ENCODE results near the gene MUC6.
A peak's percentile ranks its signal among the peaks of the same experiment; 100 is the strongest.

MUC6 gene

DNA sequence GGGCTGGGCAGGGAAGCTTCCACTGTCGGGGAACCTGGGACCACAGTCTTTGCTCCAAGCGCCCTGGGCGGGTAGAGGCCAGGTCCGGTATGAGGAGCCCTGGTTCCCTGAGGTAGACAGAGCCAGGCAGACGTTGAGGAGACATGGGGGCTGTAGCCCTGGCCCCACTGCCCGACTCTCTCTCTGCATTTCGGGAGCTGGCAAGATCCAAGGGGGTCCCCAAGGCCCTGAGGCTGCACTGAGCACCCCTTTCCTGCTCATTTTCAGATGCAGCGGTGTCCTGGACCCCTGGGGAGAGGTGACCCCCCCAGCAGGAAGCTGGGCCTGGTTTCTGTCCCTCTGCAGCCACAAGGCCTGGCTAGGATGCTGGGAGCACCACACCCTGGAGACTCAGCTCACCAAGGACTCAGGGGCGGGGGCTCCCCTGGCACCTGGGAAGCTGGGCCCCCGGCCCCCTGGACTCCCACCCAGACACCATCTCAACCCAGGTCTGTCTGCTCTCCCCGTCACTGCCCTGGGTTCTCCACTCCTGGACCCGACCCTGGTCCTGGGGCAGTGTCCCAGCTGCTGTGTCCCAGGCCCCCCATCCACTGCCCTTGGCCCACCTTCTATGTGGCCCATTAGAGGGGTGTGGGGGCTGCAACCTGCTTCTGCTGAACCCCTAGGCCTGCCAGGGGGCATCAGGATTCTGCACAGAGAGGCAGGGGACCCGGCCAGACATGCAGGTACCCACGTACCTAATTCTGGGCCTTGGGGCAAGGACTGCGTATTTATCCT lies 15.0 kb upstream of the MUC6 start:
- no peak for DNase-seq

DNA sequence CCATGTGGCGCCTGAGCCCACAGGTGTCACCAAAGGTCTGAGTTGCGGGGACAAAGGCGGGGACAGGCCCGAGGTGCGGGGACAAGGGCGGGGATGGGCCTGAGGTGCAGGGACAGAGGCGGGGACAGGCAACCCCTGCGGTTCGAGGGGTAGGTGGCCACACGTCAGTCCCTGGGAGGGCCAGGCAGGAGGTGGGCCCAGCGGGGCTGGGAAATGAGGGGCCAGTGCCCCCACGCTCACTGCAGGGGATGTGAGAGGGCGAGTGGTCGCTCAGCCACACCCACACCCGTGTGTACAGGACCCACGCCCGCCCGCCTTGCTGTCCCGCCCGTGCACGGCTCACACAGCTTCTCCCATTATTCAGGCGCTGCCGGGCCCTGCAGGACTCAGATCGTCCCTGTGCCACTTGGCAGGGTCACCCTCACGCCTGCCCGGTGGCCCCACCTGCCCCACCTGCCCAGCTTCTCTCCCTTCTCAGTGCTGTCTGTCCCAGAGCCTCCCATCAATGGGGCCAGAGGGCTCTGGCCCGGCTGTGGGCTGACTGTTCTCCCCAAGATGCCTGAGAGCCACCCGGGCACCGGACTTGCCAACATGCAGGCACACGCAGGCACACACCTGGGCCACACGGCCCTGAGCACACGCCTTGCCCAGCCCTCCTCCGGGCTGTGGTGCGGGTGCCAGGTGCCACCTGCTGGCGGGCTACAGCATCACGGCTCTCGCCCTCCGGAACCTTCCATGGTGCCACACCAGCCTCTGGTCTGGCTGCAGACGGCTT lies 14.2 kb upstream of the MUC6 start:
- DNase-seq, result peak; percentile 25 to 66

DNA sequence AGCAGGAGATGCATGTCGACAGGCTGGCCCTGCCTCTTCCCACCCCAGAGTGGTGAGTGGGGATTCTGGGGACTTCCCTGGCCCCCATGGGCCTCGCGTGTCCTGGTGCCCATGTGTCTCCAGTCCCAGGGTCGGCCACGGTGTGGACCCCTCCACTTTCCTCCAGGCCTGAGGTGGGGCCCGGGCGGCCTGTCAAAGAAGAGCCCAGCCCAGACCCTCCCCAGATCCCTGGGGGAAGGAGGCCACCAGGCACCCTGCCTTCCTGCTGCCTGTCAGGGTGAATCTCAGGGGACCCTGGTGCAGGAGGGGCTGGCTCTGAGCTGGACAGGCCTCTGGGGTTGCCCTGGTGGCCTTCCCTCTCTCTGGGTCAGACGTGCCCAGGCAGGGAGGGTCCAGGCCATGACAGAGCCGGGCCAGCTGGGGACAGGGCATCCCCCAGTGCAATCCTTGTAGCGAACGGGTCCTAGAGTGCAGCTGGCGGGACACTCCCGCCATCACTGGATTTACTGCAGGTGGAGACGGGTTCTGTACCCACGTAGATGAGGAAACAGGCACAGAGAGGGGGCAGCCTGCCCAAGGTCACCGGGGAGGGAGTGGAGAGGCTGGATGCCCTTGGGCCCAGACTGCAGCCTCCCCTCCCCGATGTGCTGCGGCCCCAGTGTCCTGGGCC lies 13.5 kb upstream of the MUC6 start:
- no peak for DNase-seq

DNA sequence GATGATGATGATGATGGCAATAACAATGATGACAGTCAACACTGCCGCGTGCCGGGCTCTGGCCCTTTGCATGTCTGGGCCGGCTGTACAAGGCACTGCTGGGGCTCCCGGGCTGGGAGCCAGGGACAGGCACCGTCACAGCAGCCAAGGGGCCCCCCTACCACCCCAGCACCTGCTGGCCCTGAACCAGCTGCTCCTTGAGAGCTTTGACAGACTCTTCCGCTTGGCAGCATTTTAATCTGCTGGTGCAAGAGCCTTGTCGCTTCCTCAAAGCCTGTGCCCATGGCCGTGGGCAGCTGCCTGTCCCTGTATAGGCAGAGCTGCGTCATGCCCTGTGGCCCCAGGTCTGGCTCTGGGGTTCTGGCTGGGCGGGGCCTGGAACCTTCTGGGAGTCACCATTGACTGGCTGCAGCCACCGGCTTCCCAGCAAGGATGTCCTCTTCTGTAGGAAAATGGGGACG lies 12.9 kb upstream of the MUC6 start:
- peak; percentile 40 to 73 for DNase-seq

DNA sequence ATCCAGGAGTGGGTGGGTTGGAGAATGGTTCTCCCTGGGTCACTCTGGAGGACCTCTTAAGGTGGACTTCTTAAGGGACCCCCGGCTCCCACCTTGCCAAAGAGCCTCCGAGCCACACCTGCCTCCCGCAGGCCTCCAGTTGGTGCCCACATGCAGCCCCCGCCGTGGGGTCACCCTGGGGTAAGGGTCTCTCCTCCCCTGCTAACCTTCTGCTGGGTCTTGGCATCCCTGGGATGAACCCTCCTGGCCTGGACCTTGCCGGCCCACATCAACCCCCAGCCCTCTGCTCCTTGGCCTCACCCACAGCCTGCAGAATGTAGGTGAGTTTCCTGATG lies 12.5 kb upstream of the MUC6 start:
- no peak for DNase-seq

DNA sequence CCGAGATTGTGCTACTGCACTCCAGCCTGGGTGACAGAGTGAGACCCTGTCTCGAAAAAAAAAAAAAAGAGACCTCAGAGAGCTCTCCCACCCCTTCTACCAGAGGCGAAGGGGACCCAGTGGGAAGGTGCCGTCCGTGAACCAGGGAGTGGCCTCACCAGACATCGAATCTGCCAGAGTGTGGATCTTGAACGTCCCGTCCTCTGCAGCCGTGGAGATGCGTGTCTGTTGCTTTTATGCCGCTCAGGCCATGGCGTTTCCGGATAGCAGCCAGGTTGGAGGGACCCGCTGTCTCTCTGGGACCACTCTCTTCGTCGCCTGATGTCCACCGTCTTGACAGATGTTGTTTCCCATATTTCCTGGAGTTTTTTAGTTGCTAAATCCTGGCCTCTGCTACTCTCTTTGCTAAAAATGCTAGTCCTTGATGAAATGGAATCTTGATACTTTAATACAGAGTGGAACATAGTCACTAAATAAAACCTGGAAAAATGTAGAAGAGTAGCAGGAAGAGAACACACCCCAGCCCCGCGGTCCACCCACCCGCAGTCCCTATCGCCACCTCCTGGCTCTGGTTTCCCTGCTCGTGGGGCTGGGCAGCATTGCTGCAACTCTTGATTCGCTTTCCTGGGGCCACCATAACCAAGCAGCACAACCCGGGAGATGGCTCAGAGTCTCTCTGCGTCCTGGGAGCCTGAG lies 12.0 kb upstream of the MUC6 start:
- DNase-seq, result no peak

- DNase-seq, result no peak
Observed at GRCh38 chr11:1047595-1048156, 11.2 kb upstream of the MUC6 start.

DNA sequence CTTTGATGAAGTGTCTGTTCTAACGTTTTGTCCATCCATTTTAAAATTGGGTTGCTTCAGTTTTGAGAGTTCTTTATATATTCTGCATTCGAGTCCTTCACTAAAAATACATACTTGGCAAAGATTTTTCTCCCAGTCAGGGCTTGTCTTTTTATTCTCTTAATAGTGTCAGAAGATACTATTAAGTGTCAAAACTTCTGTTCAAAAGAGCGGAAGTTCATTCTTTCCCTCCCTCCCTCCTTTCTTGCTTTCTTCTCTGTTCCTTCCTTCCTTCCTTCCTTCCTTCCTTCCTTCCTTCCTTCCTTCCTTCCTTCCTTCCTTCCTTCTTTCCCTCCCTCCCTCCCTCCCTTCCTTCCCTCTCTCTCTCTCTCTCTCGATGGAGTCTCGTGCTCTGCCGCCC lies 7.6 kb upstream of the MUC6 start:
- no peak for DNase-seq

DNA sequence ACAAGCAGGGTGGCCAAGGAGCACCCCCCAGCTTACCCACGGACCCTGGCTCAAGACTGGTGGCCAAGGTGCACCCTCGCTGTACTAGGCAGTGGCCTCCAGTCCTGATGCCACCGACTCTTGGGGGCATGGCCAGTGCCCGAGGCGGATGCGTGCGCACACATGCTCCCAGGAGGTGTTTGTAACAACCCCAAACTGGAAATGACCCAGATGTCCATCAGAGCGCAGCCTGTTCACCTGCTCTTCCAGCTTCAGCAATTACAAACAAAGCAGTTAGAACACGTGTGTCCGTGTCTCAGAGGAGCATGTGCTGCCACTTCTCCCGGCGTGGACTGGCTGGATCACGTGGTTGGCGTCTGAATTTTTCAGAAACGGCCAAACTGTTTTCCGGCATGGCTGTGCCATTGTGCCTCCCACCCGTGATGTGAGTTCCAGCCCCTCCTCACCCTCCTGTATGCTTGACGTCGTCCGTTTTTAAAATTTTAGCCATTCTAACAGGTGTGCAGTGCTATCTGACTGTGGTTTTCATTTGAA lies 7.1 kb upstream of the MUC6 start:
- DNase-seq, result no peak

- no peak for DNase-seq
Observed at GRCh38 chr11:1042626-1043562, 6.4 kb upstream of the MUC6 start.

GRCh38 chr11:1041936-1042608 lies 5.6 kb upstream of the MUC6 start:
- no peak for DNase-seq

- no peak for DNase-seq
Observed at GRCh38 chr11:1041471-1041870, 5.0 kb upstream of the MUC6 start.

GRCh38 chr11:1041149-1041467 lies 4.6 kb upstream of the MUC6 start:
- no peak for DNase-seq

DNA sequence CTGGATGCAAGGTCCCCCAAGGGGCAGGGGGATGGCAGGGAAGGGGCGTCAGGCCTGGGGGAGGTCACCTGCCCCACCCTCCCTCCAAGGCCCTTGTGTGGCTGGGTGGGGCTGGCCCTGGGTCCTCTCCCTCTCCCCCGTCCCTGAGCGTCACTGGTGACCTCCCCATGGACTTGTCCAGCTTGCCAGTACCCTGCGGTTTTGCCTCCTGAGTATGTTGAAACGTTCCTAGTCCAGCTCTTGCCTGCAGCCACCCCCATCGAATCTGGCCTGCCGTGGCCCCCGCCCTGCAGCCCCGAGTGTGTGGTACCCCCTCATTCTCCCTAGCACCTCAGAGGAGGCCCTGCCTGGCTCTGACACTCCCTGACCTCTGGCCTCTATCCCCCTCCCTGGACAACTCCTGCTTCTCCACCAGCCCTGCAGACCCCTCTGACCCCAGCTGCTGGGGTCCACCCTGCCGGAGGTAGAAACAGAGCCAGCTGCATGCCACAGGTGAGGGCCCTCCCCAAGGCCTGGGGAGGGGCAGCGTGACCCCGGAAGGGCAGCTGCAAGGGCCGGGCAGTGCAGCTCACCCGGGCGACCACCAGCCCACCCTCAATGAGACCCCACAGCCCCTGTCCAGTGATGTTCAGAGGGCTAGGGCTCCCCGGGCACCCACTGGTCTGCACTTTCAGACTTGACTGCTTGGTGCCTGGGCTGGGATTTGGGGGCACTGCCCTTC lies 4.1 kb upstream of the MUC6 start:
- no peak for DNase-seq

DNA sequence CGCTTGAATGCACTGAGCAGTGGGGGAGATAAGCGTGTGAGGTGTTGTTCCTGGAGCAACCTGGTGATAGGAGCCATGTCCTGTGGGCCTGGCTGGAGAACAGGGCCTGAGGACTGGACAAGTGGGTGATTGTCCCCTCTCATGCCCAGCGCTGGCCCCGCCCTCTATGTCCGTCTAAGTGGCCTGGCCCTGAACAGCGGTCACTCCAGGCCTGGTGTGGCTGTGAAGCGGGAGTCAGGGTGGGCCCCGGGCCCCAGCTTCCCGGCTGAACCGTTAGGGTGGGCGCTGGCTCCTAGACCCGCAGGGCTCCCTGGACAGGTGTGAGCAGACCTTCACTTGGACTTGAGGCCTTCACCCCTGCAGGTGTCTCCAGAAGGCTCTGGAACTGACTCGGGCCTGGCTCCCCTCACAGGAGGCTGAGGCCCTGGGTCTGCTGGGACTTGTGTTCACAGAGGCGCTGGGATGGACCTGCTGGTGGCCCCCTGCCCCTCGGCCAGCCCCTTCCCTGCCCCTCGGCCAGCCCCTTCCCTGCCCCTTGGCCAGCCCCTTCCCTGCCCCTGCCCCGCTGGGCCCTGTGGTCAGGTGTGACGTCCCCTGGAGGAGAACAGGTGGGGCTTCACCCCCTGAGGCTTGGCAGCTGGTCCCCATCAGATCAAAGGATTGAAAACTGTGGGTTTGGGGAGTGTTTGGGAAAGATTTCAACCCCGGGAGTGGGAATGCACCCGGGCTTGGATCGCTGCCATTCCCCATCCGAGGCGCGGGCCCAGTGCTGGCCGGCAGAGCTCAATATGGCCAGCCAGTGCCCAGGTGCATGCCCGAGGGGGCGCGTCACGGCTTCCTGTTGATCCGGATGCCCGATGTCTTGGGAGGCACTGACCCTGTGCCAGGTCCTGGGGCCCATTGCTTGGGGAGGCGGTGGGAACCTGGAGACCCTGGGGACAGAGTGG lies 3.2 kb upstream of the MUC6 start:
- DNase-seq, result no peak

- DNase-seq, result no peak
Observed at GRCh38 chr11:1038921-1039320, 2.4 kb upstream of the MUC6 start.

- no peak for DNase-seq
Observed at GRCh38 chr11:1038361-1038760, 1.8 kb upstream of the MUC6 start.

DNA sequence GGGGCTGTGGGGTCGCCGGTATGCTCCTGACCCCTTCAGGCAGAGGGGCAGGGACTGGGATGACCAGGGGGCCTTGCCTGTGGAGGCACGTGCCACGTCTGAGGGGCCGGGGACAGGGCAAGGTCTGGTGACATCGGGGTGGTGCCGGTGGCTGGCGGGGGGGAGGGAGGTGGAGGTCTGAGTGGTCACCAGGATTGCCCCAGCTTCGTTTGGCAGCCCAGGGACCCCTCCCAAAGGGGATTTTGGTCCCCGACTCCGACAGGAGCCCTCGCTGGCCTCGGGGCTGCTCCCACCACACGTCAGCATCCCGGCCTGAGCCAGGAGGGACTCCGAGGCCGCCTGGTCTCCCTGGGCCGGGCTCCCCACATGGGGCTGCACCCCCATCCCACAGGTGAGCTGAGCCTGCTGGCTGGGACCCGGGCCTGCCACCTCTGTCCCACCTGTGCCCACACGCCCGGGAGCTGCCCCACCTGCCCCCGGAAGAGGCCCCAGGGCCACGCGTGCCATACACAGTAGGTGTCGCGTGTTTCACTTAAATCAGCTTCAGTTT lies 1.1 kb upstream of the MUC6 start:
- DNase-seq, result no peak

- DNase-seq, result no peak
Observed at GRCh38 chr11:1036931-1037330, 413 bp upstream of the MUC6 start.

All from inflammatory macrophage treated with lipopolysaccharide for 1 hour (primary cell).